Measurements from ENCODE around the gene SERPINB5.

Gene SERPINB5

GRCh38 chr18:63433334-63433866, 43.4 kb upstream of the SERPINB5 start:
- TF ChIP-seq SIN3A (IDR thresholded peaks at IDR 0.05; ENCODE audit: borderline replicate concordance, insufficient read depth, low read length) = no peak
- TF ChIP-seq FOXP2 (optimal IDR thresholded peaks at IDR 0.05; ENCODE audit: borderline replicate concordance, extremely low read depth, extremely low read length, insufficient read depth) = no peak
- TF ChIP-seq POLR2AphosphoS5 (IDR thresholded peaks at IDR 0.05; ENCODE audit: low read depth, low read length) = no peak
- no peak for TF ChIP-seq REST (IDR thresholded peaks at IDR 0.05; ENCODE audit: insufficient read depth in 1 of 2, low read depth in 2 of 2, low read length in 2 of 2)
- TF ChIP-seq TAF1 (IDR thresholded peaks at IDR 0.05; ENCODE audit: borderline replicate concordance, insufficient read depth, low read length) = no peak

GRCh38 chr18:63438181-63438580, 38.6 kb upstream of the SERPINB5 start:
- TF ChIP-seq REST (IDR thresholded peaks at IDR 0.05; ENCODE audit: insufficient read depth in 1 of 2, low read depth in 2 of 2, low read length in 2 of 2) (no peak), FOXP2 (optimal IDR thresholded peaks at IDR 0.05; ENCODE audit: borderline replicate concordance, extremely low read depth, extremely low read length, insufficient read depth) (no peak), SIN3A (IDR thresholded peaks at IDR 0.05; ENCODE audit: borderline replicate concordance, insufficient read depth, low read length) (no peak), TAF1 (IDR thresholded peaks at IDR 0.05; ENCODE audit: borderline replicate concordance, insufficient read depth, low read length) (no peak), POLR2AphosphoS5 (IDR thresholded peaks at IDR 0.05; ENCODE audit: low read depth, low read length) (no peak)

- TF ChIP-seq POLR2AphosphoS5 (IDR thresholded peaks at IDR 0.05; ENCODE audit: low read depth, low read length) = no peak
- no peak for TF ChIP-seq SIN3A (IDR thresholded peaks at IDR 0.05; ENCODE audit: borderline replicate concordance, insufficient read depth, low read length)
- TF ChIP-seq FOXP2 (optimal IDR thresholded peaks at IDR 0.05; ENCODE audit: borderline replicate concordance, extremely low read depth, extremely low read length, insufficient read depth) = no peak
- TF ChIP-seq REST (IDR thresholded peaks at IDR 0.05; ENCODE audit: insufficient read depth in 1 of 2, low read depth in 2 of 2, low read length in 2 of 2) = no peak
- no peak for TF ChIP-seq TAF1 (IDR thresholded peaks at IDR 0.05; ENCODE audit: borderline replicate concordance, insufficient read depth, low read length)
These were observed 37.4 kb upstream of the SERPINB5 start for GRCh38 chr18:63439334-63439733.

GRCh38 chr18:63440219-63440618, 36.5 kb upstream of the SERPINB5 start:
- TF ChIP-seq REST (IDR thresholded peaks at IDR 0.05; ENCODE audit: insufficient read depth in 1 of 2, low read depth in 2 of 2, low read length in 2 of 2) (no peak), SIN3A (IDR thresholded peaks at IDR 0.05; ENCODE audit: borderline replicate concordance, insufficient read depth, low read length) (no peak), TAF1 (IDR thresholded peaks at IDR 0.05; ENCODE audit: borderline replicate concordance, insufficient read depth, low read length) (no peak), FOXP2 (optimal IDR thresholded peaks at IDR 0.05; ENCODE audit: borderline replicate concordance, extremely low read depth, extremely low read length, insufficient read depth) (no peak), POLR2AphosphoS5 (IDR thresholded peaks at IDR 0.05; ENCODE audit: low read depth, low read length) (no peak)

- no peak for TF ChIP-seq REST (IDR thresholded peaks at IDR 0.05; ENCODE audit: insufficient read depth in 1 of 2, low read depth in 2 of 2, low read length in 2 of 2)
- TF ChIP-seq POLR2AphosphoS5 (IDR thresholded peaks at IDR 0.05; ENCODE audit: low read depth, low read length) = no peak
- TF ChIP-seq FOXP2 (optimal IDR thresholded peaks at IDR 0.05; ENCODE audit: borderline replicate concordance, extremely low read depth, extremely low read length, insufficient read depth) = no peak
- no peak for TF ChIP-seq SIN3A (IDR thresholded peaks at IDR 0.05; ENCODE audit: borderline replicate concordance, insufficient read depth, low read length)
- no peak for TF ChIP-seq TAF1 (IDR thresholded peaks at IDR 0.05; ENCODE audit: borderline replicate concordance, insufficient read depth, low read length)
These were observed 35.9 kb upstream of the SERPINB5 start for GRCh38 chr18:63440881-63441280.

All from PFSK-1 (cell line).